Measurements from ENCODE around the gene SNAI1. TPM values are rescaled to one million over a fixed set of nuclear protein-coding genes. Genes with fewer than 3 reads are reported as not detected.
"Not testable (repeated sequence)": the region's sequence is repeated elsewhere in the genome, so short reads cannot be mapped to it uniquely, and the experiment has no call there.

The SNAI1 gene
- total RNA-seq, 6 experiments from 2014 or later, result 4.7 to 6.8 (median 5.2) TPM

GRCh38 chr20:49993301-49993751 lies 10.5 kb downstream of the SNAI1 start:
- H3K36me3 Mint-ChIP-seq (ENCODE audit: low read depth), result no peaks in the 10 kb centered on the region
- no peak for TF ChIP-seq CTCF (IDR thresholded peaks at IDR 0.05)

GRCh38 chr20:49995586-49995985 lies 12.8 kb downstream of the SNAI1 start:
- H3K9me3 Mint-ChIP-seq, result no peaks in the 10 kb centered on the region

More at GRCh38 chr20:49993301-49993751, 10.5 kb downstream of the SNAI1 start:
- H3K27ac Mint-ChIP-seq, result no peak overlapping the region
- DNase-seq, result no peak
- peaks cover 26% of the 10 kb centered on the region for H3K4me1 Mint-ChIP-seq (ENCODE audit: low read depth)
- no peaks in the 10 kb centered on the region for H3K9me3 Mint-ChIP-seq
- no peak overlapping the region for H3K4me3 Mint-ChIP-seq
- H3K27me3 Mint-ChIP-seq (ENCODE audit: insufficient read depth), result no peaks in the 10 kb centered on the region

GRCh38 chr20:49998478-49999188 lies 15.9 kb downstream of the SNAI1 start:
- H3K4me3 Mint-ChIP-seq; H3K9me3 Mint-ChIP-seq; H3K36me3 Mint-ChIP-seq (ENCODE audit: low read depth); H3K27ac Mint-ChIP-seq; H3K4me1 Mint-ChIP-seq (ENCODE audit: low read depth); H3K27me3 Mint-ChIP-seq (ENCODE audit: insufficient read depth); DNase-seq: not testable (repeated sequence)

More at GRCh38 chr20:49995586-49995985, 12.8 kb downstream of the SNAI1 start:
- Mint-ChIP-seq H3K4me3 (no peak overlapping the region), H3K4me1 (ENCODE audit: low read depth) (peaks cover 3% of the 10 kb centered on the region), H3K27ac (no peak overlapping the region), H3K36me3 (ENCODE audit: low read depth) (no peaks in the 10 kb centered on the region), H3K27me3 (ENCODE audit: insufficient read depth) (no peaks in the 10 kb centered on the region)
- no peak for TF ChIP-seq CTCF (IDR thresholded peaks at IDR 0.05)
- DNase-seq, result no peak

- Mint-ChIP-seq H3K9me3 (no peaks in the 10 kb centered on the region), H3K36me3 (ENCODE audit: low read depth) (no peaks in the 10 kb centered on the region), H3K27ac (no peak overlapping the region), H3K27me3 (ENCODE audit: insufficient read depth) (no peaks in the 10 kb centered on the region), H3K4me1 (ENCODE audit: low read depth) (peaks cover 8% of the 10 kb centered on the region), H3K4me3 (no peak overlapping the region)
- no peak for TF ChIP-seq CTCF (IDR thresholded peaks at IDR 0.05)
- DNase-seq, result no peak
These were observed 16.5 kb downstream of the SNAI1 start for GRCh38 chr20:49999329-49999728.

- not testable (repeated sequence) for H3K4me3 Mint-ChIP-seq; H3K4me1 Mint-ChIP-seq (ENCODE audit: low read depth); H3K9me3 Mint-ChIP-seq
These were observed 17.9 kb downstream of the SNAI1 start for GRCh38 chr20:50000548-50001222.

GRCh38 chr20:50001784-50002311 lies 19.1 kb downstream of the SNAI1 start:
- no peak for TF ChIP-seq CTCF (IDR thresholded peaks at IDR 0.05)
- Mint-ChIP-seq H3K4me1 (ENCODE audit: low read depth) (peaks cover 8% of the 10 kb centered on the region), H3K27ac (no peak overlapping the region), H3K27me3 (ENCODE audit: insufficient read depth) (peaks cover 2% of the 10 kb centered on the region; the same call in 1 of the 2 replicates), H3K4me3 (no peak overlapping the region), H3K9me3 (no peaks in the 10 kb centered on the region), H3K36me3 (ENCODE audit: low read depth) (no peaks in the 10 kb centered on the region)
- DNase-seq, result no peak

More at GRCh38 chr20:50000548-50001222, 17.9 kb downstream of the SNAI1 start:
- H3K27me3 Mint-ChIP-seq (ENCODE audit: insufficient read depth); DNase-seq; H3K36me3 Mint-ChIP-seq (ENCODE audit: low read depth); H3K27ac Mint-ChIP-seq: not testable (repeated sequence)
